Measurements from ENCODE around the gene ZNF583. TPM values are rescaled to one million over a fixed set of nuclear protein-coding genes. Genes with fewer than 3 reads are reported as not detected.

ZNF583 gene
- polyA plus RNA-seq, 1 of the 3 experiments (the other 2 are of a cell fraction) = 1.9 TPM

- H3K27me3 ChIP-seq (ENCODE audit: insufficient read depth) = no peaks in the 10 kb centered on the region
- 17% methylated on average over 36 of the region's 65 CpGs for WGBS (ENCODE audit: low lambda C conversion rate)
- TF ChIP-seq, protein P1, sequence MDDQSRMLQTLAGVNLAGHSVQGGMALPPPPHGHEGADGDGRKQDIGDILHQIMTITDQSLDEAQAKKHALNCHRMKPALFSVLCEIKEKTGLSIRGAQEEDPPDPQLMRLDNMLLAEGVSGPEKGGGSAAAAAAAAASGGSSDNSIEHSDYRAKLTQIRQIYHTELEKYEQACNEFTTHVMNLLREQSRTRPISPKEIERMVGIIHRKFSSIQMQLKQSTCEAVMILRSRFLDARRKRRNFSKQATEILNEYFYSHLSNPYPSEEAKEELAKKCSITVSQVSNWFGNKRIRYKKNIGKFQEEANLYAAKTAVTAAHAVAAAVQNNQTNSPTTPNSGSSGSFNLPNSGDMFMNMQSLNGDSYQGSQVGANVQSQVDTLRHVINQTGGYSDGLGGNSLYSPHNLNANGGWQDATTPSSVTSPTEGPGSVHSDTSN (IDR thresholded peaks at IDR 0.05) = no peak
- TF ChIP-seq MAX (IDR thresholded peaks at IDR 0.05; ENCODE audit: low read depth) (peak; percentile 76; the same call in 1 of the 2 replicates), NRF1 (IDR thresholded peaks at IDR 0.05; ENCODE audit: low read depth, low read length) (peak; percentile 82), CHD2 (IDR thresholded peaks at IDR 0.05; ENCODE audit: low read length, partially characterized antibody) (peak; percentile 9), GATA2 (CRISPR knock-in tag; IDR thresholded peaks at IDR 0.05) (no peak), POLR2AphosphoS5 (IDR thresholded peaks at IDR 0.05; ENCODE audit: low read depth, low read length) (peak; percentile 54), EP300 (IDR thresholded peaks at IDR 0.05; ENCODE audit: borderline replicate concordance in 1 of 2, low read depth in 1 of 2, low read length in 1 of 2) (no peak), YY1 (IDR thresholded peaks at IDR 0.05; ENCODE audit: low read depth) (no peak), RFX5 (IDR thresholded peaks at IDR 0.05; ENCODE audit: low read length) (peak; percentile 70), RAD21 (IDR thresholded peaks at IDR 0.05; ENCODE audit: low read length) (no peak), FOXJ3 (CRISPR knock-in tag; IDR thresholded peaks at IDR 0.05) (no peak), RCOR1 (IDR thresholded peaks at IDR 0.05; ENCODE audit: low read length) (no peak), MXI1 (IDR thresholded peaks at IDR 0.05; ENCODE audit: low read depth, low read length) (peak; percentile 63; the same call in 1 of the 2 replicates), TAF1 (IDR thresholded peaks at IDR 0.05; ENCODE audit: borderline replicate concordance, low read depth, low read length) (0 out of 2 replicates have a peak, but pooled peaks have one; percentile 33), ELF1 (IDR thresholded peaks at IDR 0.05) (no peak), RXRA (IDR thresholded peaks at IDR 0.05; ENCODE audit: borderline replicate concordance, low read depth) (no peak)
- TF ChIP-seq, protein P2, sequence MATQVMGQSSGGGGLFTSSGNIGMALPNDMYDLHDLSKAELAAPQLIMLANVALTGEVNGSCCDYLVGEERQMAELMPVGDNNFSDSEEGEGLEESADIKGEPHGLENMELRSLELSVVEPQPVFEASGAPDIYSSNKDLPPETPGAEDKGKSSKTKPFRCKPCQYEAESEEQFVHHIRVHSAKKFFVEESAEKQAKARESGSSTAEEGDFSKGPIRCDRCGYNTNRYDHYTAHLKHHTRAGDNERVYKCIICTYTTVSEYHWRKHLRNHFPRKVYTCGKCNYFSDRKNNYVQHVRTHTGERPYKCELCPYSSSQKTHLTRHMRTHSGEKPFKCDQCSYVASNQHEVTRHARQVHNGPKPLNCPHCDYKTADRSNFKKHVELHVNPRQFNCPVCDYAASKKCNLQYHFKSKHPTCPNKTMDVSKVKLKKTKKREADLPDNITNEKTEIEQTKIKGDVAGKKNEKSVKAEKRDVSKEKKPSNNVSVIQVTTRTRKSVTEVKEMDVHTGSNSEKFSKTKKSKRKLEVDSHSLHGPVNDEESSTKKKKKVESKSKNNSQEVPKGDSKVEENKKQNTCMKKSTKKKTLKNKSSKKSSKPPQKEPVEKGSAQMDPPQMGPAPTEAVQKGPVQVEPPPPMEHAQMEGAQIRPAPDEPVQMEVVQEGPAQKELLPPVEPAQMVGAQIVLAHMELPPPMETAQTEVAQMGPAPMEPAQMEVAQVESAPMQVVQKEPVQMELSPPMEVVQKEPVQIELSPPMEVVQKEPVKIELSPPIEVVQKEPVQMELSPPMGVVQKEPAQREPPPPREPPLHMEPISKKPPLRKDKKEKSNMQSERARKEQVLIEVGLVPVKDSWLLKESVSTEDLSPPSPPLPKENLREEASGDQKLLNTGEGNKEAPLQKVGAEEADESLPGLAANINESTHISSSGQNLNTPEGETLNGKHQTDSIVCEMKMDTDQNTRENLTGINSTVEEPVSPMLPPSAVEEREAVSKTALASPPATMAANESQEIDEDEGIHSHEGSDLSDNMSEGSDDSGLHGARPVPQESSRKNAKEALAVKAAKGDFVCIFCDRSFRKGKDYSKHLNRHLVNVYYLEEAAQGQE (IDR thresholded peaks at IDR 0.05; ENCODE audit: low read depth, low read length) = no peak
Observed at GRCh38 chr19:56367829-56368711, 36.1 kb upstream of the ZNF583 start.

More at GRCh38 chr19:56367829-56368711, 36.1 kb upstream of the ZNF583 start:
- H3K9me2 ChIP-seq = no peaks in the 10 kb centered on the region
- H3F3A ChIP-seq (replicated peaks; ENCODE audit: insufficient read depth) = peaks cover 5% of the 10 kb centered on the region
- ChIA-PET CTCF (interaction anchor here (0.7 to 1.7 kb wide), 5 partner anchors 20 to 161 kb away, joined by 3 to 4 read pairs (median 3); partner anchors contain the start of gene ZNF582), POLR2A (interaction anchor here (1.2 kb wide), 2 partner anchors 20 to 35 kb away, joined by 3 to 4 read pairs; no protein-coding TSS in a partner anchor)
- H3K4me1 ChIP-seq (ENCODE audit: control insufficient read depth in 1 of 2, insufficient read depth in 2 of 2, low read depth in 1 of 2, low read length in 1 of 2) = peaks cover 0 to 10% of the 10 kb centered on the region in 2 experiments; a peak in 2 of 4 replicates
- H2AFZ ChIP-seq (ENCODE audit: low read depth) = peak overlapping the region; percentile 88
- no peaks in the 10 kb centered on the region for H4K20me1 ChIP-seq (ENCODE audit: insufficient read depth)
- H3K9ac ChIP-seq = peak overlapping the region; percentile 73
- peak overlapping the region; percentile 44 to 72; a peak in 3 of 4 replicates for H3K27ac ChIP-seq (ENCODE audit: low read depth in 2 of 2, low read length in 1 of 2)
- DNase-seq = peak; percentile 92
- peaks cover 14% of the 10 kb centered on the region; the same call in 1 of the 2 replicates for H3K79me2 ChIP-seq (ENCODE audit: insufficient read depth)
- H3K4me2 ChIP-seq = peak overlapping the region; percentile 88
- H3K4me3 ChIP-seq (ENCODE audit: low read depth in 2 of 2, low read length in 1 of 2) = peak overlapping the region; percentile 60 to 69
- H3K9me3 ChIP-seq = 0 out of 2 replicates have a peak, but pooled peaks cover 5% of the 10 kb centered on the region
- H3K36me3 ChIP-seq (replicated peaks in 1 of 2; ENCODE audit: control insufficient read depth in 1 of 2, insufficient read depth in 2 of 2, low read length in 1 of 2) = peaks cover 24 to 39% of the 10 kb centered on the region in 2 experiments
